ENCODE measurements around the gene TEAD2.

DNA sequence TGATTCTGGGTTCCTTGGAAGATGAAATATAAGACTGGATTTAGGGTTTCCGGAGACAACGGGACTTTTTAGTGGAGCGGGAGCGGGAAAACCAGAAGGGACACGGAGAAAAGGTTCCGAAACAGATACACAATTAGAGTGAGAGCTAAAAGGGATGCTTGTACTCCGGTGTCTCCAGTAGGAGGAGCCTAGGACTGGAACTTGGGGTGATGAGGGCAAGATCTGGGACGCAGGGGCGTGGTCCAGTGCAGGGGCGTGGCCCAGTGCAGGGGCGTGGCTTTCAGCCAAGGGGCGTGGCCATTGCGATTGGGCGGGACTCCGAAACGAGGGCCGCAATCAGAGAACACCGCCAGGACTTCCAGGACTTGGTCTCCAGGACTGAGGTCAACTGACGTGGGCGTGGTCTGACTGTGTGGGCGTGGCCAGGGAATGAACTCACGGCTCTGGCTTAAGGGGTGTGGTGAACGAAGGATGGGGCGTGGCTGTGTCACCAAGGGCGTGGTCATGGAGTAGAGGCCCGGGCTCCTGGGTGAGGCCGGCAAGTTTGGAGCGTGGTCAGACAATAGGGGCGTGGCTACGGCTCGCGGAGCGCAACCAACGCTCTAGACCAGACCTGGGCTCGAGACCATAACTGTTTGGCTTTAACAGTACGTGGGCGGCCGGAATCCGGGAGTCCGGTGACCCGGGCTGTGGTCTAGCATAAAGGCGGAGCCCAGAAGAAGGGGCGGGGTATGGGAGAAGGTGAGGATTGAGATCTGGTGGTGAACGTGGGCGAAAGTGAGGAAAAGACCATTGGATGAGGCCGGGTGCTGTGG lies 1.3 kb upstream of the TEAD2 start, which contains the start of gene DKKL1:
- no peak for TF ChIP-seq YY1 (IDR thresholded peaks at IDR 0.05; ENCODE audit: insufficient read depth, insufficient read length)
- TF ChIP-seq ZNF274 (IDR thresholded peaks at IDR 0.05; ENCODE audit: low read depth, low read length) = no peak

Data from NT2/D1 (cell line).